CD14-positive monocyte (primary cell): ENCODE results near the gene MVB12B. TPM values are rescaled to one million over a fixed set of nuclear protein-coding genes. Genes with fewer than 3 reads are reported as not detected.

Experiments used
- DNase-seq, 3 donors: peaks; one replicate each; pipeline ENCODE4 v3.0.0-alpha.2; 2011 to 2022
- H2AFZ ChIP-seq: 2 replicates; pipeline ENCODE4 v1.6.0; 2012; ENCODE audit warnings: mild to moderate bottlenecking, low read depth, low read length, inconsistent platforms; ENCODE audit not compliant: insufficient read depth, poor library complexity, severe bottlenecking
- H3K27ac ChIP-seq, 2 donors: 1 replicate in 1 of 2; 2 replicates in 1 of 2; pipeline ENCODE4 v1.5.1; 2012 to 2013; ENCODE audit warnings: low read length in 2 of 2, control low read depth in 1 of 2, inconsistent platforms in 1 of 2, low read depth in 1 of 2, mild to moderate bottlenecking in 1 of 2
- H3K27me3 ChIP-seq, 2 donors: one replicate each; pipeline versions ENCODE4 v1.6.0 to v1.6.1; 2011 to 2013; ENCODE audit warnings: low read length in 2 of 2; ENCODE audit not compliant: control insufficient read depth in 2 of 2, insufficient read depth in 2 of 2
- H3K36me3 ChIP-seq, 2 donors: replicated peaks in 1 of 2; 1 replicate in 1 of 2; 2 replicates in 1 of 2; pipeline versions ENCODE4 v1.5.1 to v1.6.1; 2012 to 2013; ENCODE audit warnings: low read length in 2 of 2, control low read depth in 1 of 2, inconsistent platforms in 1 of 2, mild to moderate bottlenecking in 1 of 2; ENCODE audit not compliant: insufficient read depth in 2 of 2, control insufficient read depth in 1 of 2
- H3K4me1 ChIP-seq, 2 donors: 1 replicate in 1 of 2; 2 replicates in 1 of 2; pipeline versions ENCODE4 v1.5.1 to v1.6.1; 2012 to 2013; ENCODE audit warnings: low read length in 2 of 2, control low read depth in 1 of 2, inconsistent platforms in 1 of 2, mild to moderate bottlenecking in 1 of 2, moderate library complexity in 1 of 2; ENCODE audit not compliant: insufficient read depth in 2 of 2, control insufficient read depth in 1 of 2
- H3K4me2 ChIP-seq: replicated peaks from 2 replicates; pipeline ENCODE3; 2012; ENCODE audit warnings: low read length, moderate library complexity, mild to moderate bottlenecking; ENCODE audit not compliant: poor library complexity, severe bottlenecking; ENCODE audit errors: extremely low read depth
- H3K4me3 ChIP-seq, 3 experiments: fragments of 200-600 bp in 1 of 3; sonication (generic) in 1 of 3; replicated peaks in 1 of 3; 1 replicate in 2 of 3; 2 replicates in 1 of 3; pipeline ENCODE4 v1.5.1; 2011 to 2013; ENCODE audit warnings: low read length in 3 of 3, mild to moderate bottlenecking in 3 of 3, control low read depth in 2 of 3, low read depth in 2 of 3, inconsistent platforms in 1 of 3, moderate library complexity in 1 of 3
- H3K79me2 ChIP-seq: 2 replicates; pipeline ENCODE4 v1.6.0; 2012; ENCODE audit warnings: mild to moderate bottlenecking, control low read depth, inconsistent platforms, low read length, moderate library complexity; ENCODE audit not compliant: insufficient read depth
- H3K9ac ChIP-seq: 2 replicates; pipeline ENCODE4 v1.6.0; 2017; ENCODE audit warnings: low read length, mild to moderate bottlenecking; ENCODE audit not compliant: insufficient read depth, poor library complexity, severe bottlenecking
- H3K9me3 ChIP-seq, 2 donors: replicated peaks in 1 of 2; 1 replicate in 1 of 2; 2 replicates in 1 of 2; pipeline versions ENCODE4 v1.5.1 to v1.6.1; 2012 to 2013; ENCODE audit warnings: low read length in 2 of 2, control low read depth in 1 of 2; ENCODE audit not compliant: control insufficient read depth in 1 of 2, insufficient read depth in 1 of 2
- H4K20me1 ChIP-seq: 2 replicates; pipeline ENCODE4 v1.6.0; 2012; ENCODE audit warnings: mild to moderate bottlenecking, low read length, control low read depth, moderate library complexity; ENCODE audit not compliant: insufficient read depth
- H3K27ac Mint-ChIP-seq, 7 donors: one replicate each; pipeline ENCODE4 v1.8.0; 2020; ENCODE audit warnings: mild to moderate bottlenecking in 7 of 7, mixed read lengths in 7 of 7, moderate library complexity in 6 of 7, inconsistent platforms in 2 of 7
- H3K27me3 Mint-ChIP-seq, 3 donors: one replicate each; pipeline ENCODE4 v1.8.0; 2021 to 2022; ENCODE audit warnings: low read depth in 3 of 3, mild to moderate bottlenecking in 3 of 3, mixed read lengths in 3 of 3, moderate library complexity in 3 of 3, inconsistent platforms in 1 of 3
- H3K36me3 Mint-ChIP-seq, 2 donors: one replicate each; pipeline ENCODE4 v1.8.0; 2020; ENCODE audit warnings: mixed read lengths in 2 of 2, inconsistent platforms in 1 of 2, mild to moderate bottlenecking in 1 of 2
- H3K4me1 Mint-ChIP-seq: one replicate; pipeline ENCODE4 v1.8.0; 2020; ENCODE audit warnings: mild to moderate bottlenecking, mixed read lengths
- H3K4me3 Mint-ChIP-seq, 2 donors: one replicate each; pipeline ENCODE4 v1.8.0; 2020; ENCODE audit warnings: mild to moderate bottlenecking in 2 of 2, mixed read lengths in 2 of 2, moderate library complexity in 1 of 2
- H3K9me3 Mint-ChIP-seq, 7 donors: one replicate each; pipeline ENCODE4 v1.8.0; 2020 to 2022; ENCODE audit warnings: mixed read lengths in 7 of 7, mild to moderate bottlenecking in 6 of 7, moderate library complexity in 6 of 7, inconsistent platforms in 2 of 7
- CTCF ChIP-seq: fragments of 200-600 bp; IDR thresholded peaks from one replicate; pipeline ENCODE4 v1.8.0; 2022; ENCODE audit warnings: antibody characterized with exemption, mild to moderate bottlenecking
- WGBS: methylation state at CpG from one replicate; pipeline ENCODE4 v1.1.5; 2013; ENCODE audit warnings: missing lambda C conversion rate; ENCODE audit not compliant: insufficient coverage; 5-methylcytosine and 5-hydroxymethylcytosine counted together
- intact Hi-C, 2 donors: fragments of 100-400 bp; cut with micrococcal nuclease; formaldehyde crosslinking; loops; one replicate each; pipeline versions ENCODE4 v1.15.0 to v1.15.1; 2023
- polyA plus RNA-seq, 3 donors: library from polyadenylated mRNA; depleted of rRNA in 1 of 3; unstranded in 2 of 3; stranded (reverse) in 1 of 3; fragments of 300-500 nt in 2 of 3; fragments of >200 nt in 1 of 3; fragmentation: Illumina TruSeq in 2 of 3; gene quantifications; 1 replicate in 2 of 3; 2 replicates in 1 of 3; pipeline ENCODE4 v1.2.3, GENCODE V29; 2012 to 2021

Gene MVB12B
- polyA plus RNA-seq, 3 donors: 2.8 to 8.1 (median 3.5) TPM

- H3K27ac Mint-ChIP-seq: no peak overlapping the region
- H3K27me3 Mint-ChIP-seq: peaks cover 0 to 2% (median 1%) of the 10 kb centered on the region in 3 donors
- no peak for DNase-seq
- Histone ChIP-seq H2AFZ (no peak overlapping the region), H3K9ac (no peak overlapping the region), H3K79me2 (no peaks in the 10 kb centered on the region), H4K20me1 (no peaks in the 10 kb centered on the region), H3K36me3 (peaks cover 0 to 48% of the 10 kb centered on the region in 2 donors), H3K9me3 (no peaks in the 10 kb centered on the region), H3K4me2 (no peak overlapping the region), H3K4me1 (peaks cover 6 to 11% of the 10 kb centered on the region in 2 donors), H3K27ac (no peak overlapping the region), H3K4me3 (no peak overlapping the region), H3K27me3 (no peaks in the 10 kb centered on the region)
- peaks cover 47 to 61% of the 10 kb centered on the region in 2 donors for H3K36me3 Mint-ChIP-seq
- H3K4me3 Mint-ChIP-seq: no peak overlapping the region
- H3K4me1 Mint-ChIP-seq: peaks cover 12% of the 10 kb centered on the region
- 90% methylated on average over 6 of the region's 7 CpGs for WGBS
- TF ChIP-seq CTCF: no peak
- no peaks in the 10 kb centered on the region for H3K9me3 Mint-ChIP-seq
- intact Hi-C loops: no loop called here
Observed at GRCh38 chr9:126420135-126420534, 93.5 kb downstream of the MVB12B start.

GRCh38 chr9:126420643-126421564 lies 94.3 kb downstream of the MVB12B start:
- no peak overlapping the region for H2AFZ ChIP-seq
- intact Hi-C loops: no loop called here
- peaks cover 46 to 59% of the 10 kb centered on the region in 2 donors for H3K36me3 Mint-ChIP-seq
- H3K4me3 Mint-ChIP-seq: no peak overlapping the region
- peaks cover 0 to 47% of the 10 kb centered on the region in 2 donors for H3K36me3 ChIP-seq
- peaks cover 6 to 11% of the 10 kb centered on the region in 2 donors for H3K4me1 ChIP-seq
- H3K4me3 ChIP-seq: no peak overlapping the region
- H3K9me3 Mint-ChIP-seq: peaks cover 0 to 2% (median 0%) of the 10 kb centered on the region in 7 donors
- 98% methylated on average over 8 of the region's 17 CpGs for WGBS
- no peaks in the 10 kb centered on the region for H3K79me2 ChIP-seq
- no peaks in the 10 kb centered on the region for H3K27me3 ChIP-seq
- no peaks in the 10 kb centered on the region for H4K20me1 ChIP-seq
- no peak overlapping the region for H3K4me2 ChIP-seq
- H3K4me1 Mint-ChIP-seq: peaks cover 12% of the 10 kb centered on the region
- TF ChIP-seq CTCF: no peak
- no peak overlapping the region for H3K27ac Mint-ChIP-seq
- H3K9ac ChIP-seq: no peak overlapping the region
- no peak for DNase-seq
- H3K9me3 ChIP-seq: no peaks in the 10 kb centered on the region
- H3K27me3 Mint-ChIP-seq: peaks cover 0 to 2% (median 0%) of the 10 kb centered on the region in 3 donors
- H3K27ac ChIP-seq: no peak overlapping the region
